Neural cell (in vitro differentiated cells): ENCODE data around the gene DCDC1.
A peak's percentile ranks its signal among the peaks of the same experiment; 100 is the strongest.

ENCODE experiments used
- EP300 ChIP-seq: fragments of 450-650 bp; conservative IDR thresholded peaks from 2 replicates; pipeline ENCODE4 v1.6.1; 2014; ENCODE audit warnings: antibody characterized with exemption, mild to moderate bottlenecking, moderate library complexity; ENCODE audit not compliant: poor library complexity, severe bottlenecking
- EZH2 ChIP-seq: fragments of 200-600, 300-800 bp; shearing (Covaris generic), sonication (generic); IDR thresholded peaks from 2 replicates; pipeline ENCODE4 v1.6.1; 2014; ENCODE audit warnings: antibody characterized with exemption, low read length, borderline replicate concordance, mild to moderate bottlenecking; ENCODE audit not compliant: insufficient read depth, poor library complexity, severe bottlenecking
- MXI1 ChIP-seq: fragments of 450-650 bp; conservative IDR thresholded peaks from 2 replicates; pipeline ENCODE4 v1.6.1; 2014; ENCODE audit warnings: antibody characterized with exemption, mild to moderate bottlenecking; ENCODE audit not compliant: poor library complexity, severe bottlenecking
- POLR2AphosphoS5 ChIP-seq: IDR thresholded peaks from 2 replicates; pipeline ENCODE4 v1.6.1; 2012
- RAD21 ChIP-seq: fragments of 450-650 bp; conservative IDR thresholded peaks from 2 replicates; pipeline ENCODE4 v1.6.1; 2014; ENCODE audit warnings: antibody characterized with exemption, mild to moderate bottlenecking, moderate library complexity
- SMC3 ChIP-seq: fragments of 450-650 bp; conservative IDR thresholded peaks from 2 replicates; pipeline ENCODE4 v1.6.1; 2014; ENCODE audit warnings: antibody characterized with exemption, mild to moderate bottlenecking, moderate library complexity; ENCODE audit not compliant: poor library complexity
- TAF1 ChIP-seq: IDR thresholded peaks from 2 replicates; pipeline ENCODE4 v1.6.1; 2012; ENCODE audit warnings: low read depth
- TF ChIP-seq, protein P1 (sequence below): fragments of 450-650 bp; IDR thresholded peaks from 2 replicates; pipeline ENCODE4 v1.5.1; 2014; ENCODE audit warnings: antibody characterized with exemption, mild to moderate bottlenecking, moderate library complexity; ENCODE audit not compliant: poor library complexity, severe bottlenecking
- TF ChIP-seq, protein P2 (sequence below): IDR thresholded peaks from 2 replicates; pipeline ENCODE4 v1.6.1; 2012; ENCODE audit warnings: borderline replicate concordance

DNA sequence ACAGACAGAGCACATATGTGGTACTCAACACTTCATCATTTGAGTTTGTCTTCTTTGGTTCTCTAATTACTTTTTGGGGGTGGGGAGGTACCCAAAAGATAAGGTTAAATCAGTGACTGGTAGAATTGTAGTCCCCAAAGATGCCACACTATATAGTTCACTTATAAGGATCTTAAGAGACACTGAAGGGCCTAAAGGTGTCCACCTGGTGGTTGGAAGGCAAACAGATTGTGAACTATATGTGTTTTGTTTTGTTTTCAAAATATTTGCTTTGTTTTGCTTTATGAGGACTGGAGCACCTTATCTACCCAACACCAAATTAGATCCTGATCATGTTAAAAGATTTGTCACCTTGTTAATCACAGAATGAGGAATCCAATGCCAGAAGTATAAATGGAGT, 136.1 kb downstream of the DCDC1 start:
- peak; percentile 66 for TF ChIP-seq SMC3
- no peak for TF ChIP-seq EZH2
- TF ChIP-seq, protein P1, sequence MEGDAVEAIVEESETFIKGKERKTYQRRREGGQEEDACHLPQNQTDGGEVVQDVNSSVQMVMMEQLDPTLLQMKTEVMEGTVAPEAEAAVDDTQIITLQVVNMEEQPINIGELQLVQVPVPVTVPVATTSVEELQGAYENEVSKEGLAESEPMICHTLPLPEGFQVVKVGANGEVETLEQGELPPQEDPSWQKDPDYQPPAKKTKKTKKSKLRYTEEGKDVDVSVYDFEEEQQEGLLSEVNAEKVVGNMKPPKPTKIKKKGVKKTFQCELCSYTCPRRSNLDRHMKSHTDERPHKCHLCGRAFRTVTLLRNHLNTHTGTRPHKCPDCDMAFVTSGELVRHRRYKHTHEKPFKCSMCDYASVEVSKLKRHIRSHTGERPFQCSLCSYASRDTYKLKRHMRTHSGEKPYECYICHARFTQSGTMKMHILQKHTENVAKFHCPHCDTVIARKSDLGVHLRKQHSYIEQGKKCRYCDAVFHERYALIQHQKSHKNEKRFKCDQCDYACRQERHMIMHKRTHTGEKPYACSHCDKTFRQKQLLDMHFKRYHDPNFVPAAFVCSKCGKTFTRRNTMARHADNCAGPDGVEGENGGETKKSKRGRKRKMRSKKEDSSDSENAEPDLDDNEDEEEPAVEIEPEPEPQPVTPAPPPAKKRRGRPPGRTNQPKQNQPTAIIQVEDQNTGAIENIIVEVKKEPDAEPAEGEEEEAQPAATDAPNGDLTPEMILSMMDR, result peak; percentile 58
- no peak for TF ChIP-seq POLR2AphosphoS5
- TF ChIP-seq, protein P2, sequence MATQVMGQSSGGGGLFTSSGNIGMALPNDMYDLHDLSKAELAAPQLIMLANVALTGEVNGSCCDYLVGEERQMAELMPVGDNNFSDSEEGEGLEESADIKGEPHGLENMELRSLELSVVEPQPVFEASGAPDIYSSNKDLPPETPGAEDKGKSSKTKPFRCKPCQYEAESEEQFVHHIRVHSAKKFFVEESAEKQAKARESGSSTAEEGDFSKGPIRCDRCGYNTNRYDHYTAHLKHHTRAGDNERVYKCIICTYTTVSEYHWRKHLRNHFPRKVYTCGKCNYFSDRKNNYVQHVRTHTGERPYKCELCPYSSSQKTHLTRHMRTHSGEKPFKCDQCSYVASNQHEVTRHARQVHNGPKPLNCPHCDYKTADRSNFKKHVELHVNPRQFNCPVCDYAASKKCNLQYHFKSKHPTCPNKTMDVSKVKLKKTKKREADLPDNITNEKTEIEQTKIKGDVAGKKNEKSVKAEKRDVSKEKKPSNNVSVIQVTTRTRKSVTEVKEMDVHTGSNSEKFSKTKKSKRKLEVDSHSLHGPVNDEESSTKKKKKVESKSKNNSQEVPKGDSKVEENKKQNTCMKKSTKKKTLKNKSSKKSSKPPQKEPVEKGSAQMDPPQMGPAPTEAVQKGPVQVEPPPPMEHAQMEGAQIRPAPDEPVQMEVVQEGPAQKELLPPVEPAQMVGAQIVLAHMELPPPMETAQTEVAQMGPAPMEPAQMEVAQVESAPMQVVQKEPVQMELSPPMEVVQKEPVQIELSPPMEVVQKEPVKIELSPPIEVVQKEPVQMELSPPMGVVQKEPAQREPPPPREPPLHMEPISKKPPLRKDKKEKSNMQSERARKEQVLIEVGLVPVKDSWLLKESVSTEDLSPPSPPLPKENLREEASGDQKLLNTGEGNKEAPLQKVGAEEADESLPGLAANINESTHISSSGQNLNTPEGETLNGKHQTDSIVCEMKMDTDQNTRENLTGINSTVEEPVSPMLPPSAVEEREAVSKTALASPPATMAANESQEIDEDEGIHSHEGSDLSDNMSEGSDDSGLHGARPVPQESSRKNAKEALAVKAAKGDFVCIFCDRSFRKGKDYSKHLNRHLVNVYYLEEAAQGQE, result no peak
- peak; percentile 57 for TF ChIP-seq RAD21
- TF ChIP-seq EP300, result no peak
- TF ChIP-seq TAF1, result no peak
- no peak for TF ChIP-seq MXI1
